OCI-M1 (cell line): ENCODE results near the gene OPHN1.
A peak's percentile ranks its signal among the peaks of the same experiment; 100 is the strongest.
"Not testable (repeated sequence)": the region's sequence is repeated elsewhere in the genome, so short reads cannot be mapped to it uniquely, and the experiment has no call there.

Experiments
- DNase-seq: peaks from one replicate; lab custom pipeline; 2025; lab: John Stamatoyannopoulos, UW

The OPHN1 gene

DNA sequence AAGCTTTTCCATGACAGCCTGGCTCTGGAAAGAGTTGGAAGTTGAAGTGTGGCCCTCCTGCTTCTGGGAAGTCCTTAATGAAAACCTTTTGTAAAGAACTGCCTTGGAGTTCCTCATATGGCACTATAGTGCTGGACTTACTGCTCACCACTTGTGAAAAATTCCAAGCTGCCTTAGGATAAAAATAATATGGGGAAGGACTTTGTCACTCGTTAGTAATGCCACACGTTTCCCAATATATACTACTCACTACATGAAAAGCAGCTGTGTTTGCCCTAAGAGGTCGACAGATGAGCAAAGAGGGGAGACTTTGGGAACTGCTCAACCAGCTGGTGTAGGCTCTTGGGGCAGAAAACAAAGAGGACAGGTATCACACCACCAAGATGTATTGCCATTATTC, 11.7 kb downstream of the OPHN1 start:
- DNase-seq, result no peak

DNA sequence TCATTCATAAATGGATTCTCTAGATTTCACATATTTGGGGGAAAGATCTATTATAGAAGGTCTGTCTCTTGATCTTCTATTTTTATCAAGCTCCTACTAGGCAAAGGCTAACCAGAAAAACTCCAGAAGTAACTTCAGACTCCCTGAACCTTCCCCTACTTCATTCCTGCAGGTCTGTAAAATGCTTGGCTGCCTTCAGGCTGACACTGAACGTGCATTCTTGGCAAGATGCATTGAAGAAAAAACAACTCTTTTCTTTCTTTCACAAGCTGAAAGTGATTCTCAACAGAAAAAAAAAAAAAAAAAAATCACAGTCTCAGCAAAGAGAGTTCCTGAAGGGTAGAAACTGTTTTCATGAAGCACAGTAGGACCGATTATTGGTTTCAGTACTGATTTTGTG, 12.7 kb downstream of the OPHN1 start:
- DNase-seq, result no peak

DNA sequence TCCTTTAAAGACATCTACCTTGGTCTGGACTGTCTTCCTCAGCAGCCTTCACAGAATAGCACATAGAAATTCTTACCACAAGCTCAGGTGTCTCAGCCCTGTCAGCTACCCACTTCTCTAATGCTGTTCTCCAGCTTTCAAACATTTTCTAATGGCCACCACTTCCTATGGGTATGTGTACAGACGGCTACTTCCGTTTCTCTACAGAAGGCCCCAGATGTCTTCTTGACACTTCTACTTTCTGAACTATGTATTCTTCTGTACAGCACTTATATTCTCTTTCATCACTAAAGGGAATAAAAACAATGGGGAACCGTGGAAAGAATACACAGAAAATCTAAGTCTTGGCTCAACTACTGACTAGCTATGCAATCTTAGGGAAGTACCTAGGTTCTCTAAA, 13.3 kb downstream of the OPHN1 start:
- DNase-seq, result no peak

DNA sequence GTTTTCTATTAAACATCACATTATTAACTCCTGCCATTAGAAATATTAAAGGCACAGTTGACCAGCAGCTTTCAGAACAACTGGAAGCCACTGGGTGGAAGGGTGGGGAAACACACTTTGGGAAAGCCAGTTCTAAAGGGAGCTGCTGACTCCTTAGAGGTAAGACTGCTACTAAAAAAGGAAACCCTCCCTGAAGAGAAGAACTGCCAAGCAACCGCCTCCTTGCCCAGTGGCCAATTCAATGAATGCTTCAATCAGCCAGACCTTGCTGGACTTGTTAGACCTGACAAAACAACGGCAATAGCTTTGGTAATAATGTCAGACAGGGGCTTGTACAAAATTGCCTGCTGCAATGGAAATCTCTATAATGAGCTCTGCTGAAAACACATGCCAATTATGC, 15.6 kb downstream of the OPHN1 start:
- no peak for DNase-seq

DNA sequence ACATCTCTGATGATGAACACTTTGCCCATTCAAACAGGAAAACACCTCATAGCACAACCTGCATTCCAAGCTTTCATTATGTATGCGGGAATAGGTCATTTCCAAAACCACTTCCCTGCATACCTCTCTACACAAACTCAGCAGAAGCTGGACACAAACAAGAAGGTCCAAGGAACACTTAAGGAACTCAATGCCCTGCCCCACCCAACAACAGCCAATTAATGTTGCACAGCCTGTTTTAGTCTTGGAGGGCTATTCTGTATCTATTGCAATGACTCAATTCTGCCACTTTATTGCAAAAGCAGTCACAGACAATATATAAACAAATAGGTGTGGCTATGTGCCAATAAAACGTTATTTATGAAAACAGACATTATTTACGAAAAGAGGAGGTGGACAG, 16.7 kb downstream of the OPHN1 start:
- DNase-seq, result no peak

DNA sequence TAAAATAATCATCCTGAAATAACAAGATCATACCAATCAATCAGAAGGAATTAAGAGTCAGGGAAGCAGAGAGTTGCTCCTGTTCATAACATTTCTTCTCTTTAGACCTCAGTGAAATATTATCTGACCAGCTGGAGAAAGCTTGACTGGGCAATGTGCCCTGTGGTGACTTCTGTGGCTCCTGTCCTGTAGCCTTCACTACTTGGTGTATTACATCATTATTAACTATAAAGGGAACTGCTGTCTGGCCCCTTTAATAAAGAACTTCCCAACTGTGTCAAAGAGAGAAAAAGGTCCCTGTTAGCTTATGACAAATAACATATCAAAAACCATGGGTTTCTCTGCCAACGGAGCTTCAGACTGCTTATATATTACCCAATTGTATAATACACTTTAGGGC, 18.0 kb downstream of the OPHN1 start:
- peak; percentile 66 for DNase-seq

DNA sequence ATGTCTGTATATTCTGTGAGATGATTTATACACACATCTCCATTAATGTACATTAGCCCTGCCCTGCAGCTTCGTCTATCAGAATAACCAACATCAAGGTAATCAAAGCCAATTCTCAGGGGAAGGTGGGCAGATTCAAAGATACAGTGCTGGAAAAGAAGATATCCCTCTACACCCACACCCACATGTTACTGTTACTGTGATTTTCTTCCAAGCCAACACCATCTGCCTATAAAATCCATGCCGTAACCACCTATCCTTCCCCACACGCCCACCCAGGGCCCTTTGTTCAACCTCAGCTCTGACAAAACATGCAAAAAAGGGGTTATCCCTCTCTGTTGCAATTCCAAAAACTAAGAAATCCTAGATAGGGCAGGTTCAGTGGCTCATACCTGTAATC, 20.0 kb downstream of the OPHN1 start:
- DNase-seq, result no peak

DNA sequence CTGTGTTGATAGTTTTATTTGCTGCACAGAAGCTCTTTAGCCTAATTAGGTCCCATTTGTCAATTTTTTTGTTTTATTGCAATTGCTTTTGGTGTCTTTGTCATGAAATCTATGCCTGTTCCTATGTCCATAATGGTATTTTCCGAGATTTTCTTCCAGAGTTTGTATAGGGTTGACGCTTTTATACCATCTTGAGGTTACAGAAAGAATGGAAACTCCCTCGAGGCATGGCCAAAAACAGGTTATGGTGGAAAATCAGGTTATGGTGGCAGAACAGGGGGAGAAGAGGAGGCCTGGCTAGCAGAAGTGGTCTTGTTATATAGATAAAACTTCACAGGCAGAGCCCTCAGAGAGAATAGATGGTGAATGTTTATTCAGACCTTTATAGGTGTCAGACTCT, 21.6 kb downstream of the OPHN1 start:
- no peak for DNase-seq

DNA sequence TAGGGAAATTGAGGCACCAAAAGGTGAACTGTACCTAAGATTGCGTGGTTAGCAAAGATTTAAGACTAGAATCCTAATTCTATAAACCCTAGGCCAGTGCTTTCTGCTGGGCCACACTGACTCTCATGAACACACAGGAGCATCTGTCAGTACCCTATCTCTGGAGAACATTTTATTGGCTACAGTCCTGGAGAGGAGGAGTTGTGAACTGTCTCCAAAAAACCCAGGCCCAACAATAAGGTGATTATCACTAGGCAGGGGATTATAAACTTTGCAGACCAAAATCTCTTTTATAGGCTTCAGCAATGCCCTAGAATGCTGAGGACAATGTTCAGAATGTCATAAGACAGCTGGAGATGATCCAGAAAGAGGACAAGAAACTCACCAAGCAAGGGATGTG, 24.1 kb downstream of the OPHN1 start:
- DNase-seq, result no peak

DNA sequence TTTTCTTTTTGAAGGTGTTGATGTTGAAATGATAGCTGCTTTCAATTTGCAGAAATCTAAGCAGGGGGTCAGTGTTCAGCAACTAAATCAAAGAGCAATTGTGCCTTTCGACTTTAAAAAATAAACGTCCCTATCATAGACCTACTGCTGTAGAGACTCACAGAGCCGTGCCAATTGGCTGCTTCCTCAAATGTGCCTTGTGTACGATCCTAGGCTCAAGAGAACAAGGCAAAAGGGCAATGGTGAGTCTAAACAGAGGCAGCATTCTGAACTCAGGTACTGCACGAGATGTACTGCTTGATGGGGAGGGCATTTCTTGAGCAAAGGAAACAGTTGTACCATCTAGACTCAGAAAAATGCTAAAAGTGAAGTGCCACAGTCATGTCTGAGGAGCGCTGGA, 29.8 kb downstream of the OPHN1 start:
- DNase-seq, result no peak

DNA sequence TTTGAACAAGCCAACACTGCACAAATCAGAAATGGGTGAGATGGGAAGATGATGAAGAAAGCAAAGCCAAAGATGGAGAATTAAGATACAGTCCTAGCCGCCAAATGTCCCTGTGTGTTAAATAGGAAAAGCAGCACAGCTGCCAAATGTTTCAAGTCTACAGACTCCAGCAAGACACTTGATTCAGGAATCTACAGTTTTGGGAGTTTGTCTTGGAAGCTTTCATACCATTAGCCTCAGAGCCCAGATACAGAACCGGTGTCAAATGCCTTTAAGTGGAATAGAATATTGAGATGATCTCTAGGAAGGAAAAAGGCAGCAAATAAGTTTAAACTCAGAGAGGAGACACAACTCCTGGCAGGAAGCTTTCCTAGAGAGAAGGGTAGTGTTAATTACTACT, 30.3 kb downstream of the OPHN1 start:
- DNase-seq, result no peak

DNA sequence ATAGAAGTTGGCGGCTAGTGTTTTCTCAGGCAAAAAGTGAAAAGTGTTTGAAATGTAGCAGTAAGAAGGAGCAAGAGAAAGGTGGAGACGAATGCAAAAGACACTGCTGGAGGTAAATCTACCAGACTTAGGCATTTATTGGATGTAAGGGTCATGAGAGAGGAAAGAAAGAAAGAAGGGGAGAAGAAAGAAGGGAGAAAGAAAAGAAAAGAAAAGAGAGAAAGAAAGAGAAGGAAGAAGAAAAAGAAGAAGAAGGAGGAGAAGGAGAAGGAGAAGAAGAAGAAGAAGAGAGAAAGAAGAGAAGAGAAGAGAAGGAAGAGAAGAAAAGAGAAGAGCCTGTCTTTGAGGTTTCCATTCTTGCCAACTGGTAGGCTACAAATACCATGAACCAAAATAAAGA, 31.2 kb downstream of the OPHN1 start:
- no peak for DNase-seq

DNA sequence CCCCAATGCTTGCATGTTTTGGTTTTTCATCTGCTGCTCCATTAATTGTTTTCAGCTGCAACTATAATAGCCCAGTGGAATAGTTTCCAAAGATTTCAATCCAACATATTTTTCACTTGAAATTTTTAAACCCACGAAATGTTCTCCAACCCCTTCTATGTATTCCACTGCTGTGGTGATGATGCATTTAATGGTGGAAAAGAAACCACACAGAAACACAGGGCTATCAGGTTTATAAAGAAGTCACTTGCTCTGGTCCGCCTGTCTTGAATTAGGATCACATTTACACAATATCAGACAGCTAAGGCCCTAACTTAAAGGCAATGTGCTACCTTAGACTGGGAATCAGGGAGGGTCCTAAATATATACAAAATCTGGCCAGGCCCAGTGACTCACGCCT, 35.0 kb downstream of the OPHN1 start:
- no peak for DNase-seq

DNA sequence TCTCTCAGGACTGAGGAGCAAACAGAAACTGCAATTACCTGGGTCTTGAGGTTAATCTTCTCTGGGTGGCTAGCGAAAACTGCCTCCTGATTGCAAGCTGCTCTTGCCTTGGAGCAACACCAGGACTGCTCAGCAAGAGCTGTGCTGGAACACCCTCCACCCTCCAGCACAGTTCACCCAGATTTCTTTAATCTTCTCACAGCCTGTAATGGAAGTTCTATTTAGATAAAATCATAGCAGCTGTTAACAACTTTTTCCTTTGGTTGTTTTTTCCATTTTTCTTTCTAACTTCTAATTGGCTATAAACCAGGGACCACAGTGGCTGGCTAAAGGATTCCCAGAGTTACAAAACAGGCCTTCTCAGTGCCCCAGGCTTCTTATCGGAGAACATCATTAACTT, 36.3 kb downstream of the OPHN1 start:
- DNase-seq, result no peak

DNA sequence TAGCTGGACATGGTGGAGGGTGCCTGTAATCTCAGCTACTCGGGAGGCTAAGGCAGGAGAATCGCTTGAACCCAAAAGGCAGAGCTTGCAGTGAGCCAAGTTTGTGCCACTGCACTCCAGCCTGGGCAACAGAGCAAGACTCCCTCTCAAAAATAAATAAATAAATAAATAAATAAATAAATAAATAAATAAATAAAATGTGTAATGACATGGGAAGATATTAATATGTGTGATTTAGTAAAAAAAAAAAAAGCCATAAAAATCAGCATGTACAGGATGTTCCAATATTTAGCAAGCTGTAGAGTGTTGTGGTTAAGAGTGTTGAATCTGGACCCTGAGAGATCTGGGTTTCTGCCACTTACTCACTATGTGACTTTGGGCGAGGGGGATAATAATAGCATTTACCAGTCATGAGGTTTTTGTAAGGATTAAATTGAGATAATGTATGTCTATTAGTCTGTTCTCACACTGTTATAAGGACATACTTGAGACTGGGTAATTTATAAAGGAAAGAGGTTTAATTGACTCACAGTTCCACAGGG, 43.8 kb downstream of the OPHN1 start:
- DNase-seq, result not testable (repeated sequence)

DNA sequence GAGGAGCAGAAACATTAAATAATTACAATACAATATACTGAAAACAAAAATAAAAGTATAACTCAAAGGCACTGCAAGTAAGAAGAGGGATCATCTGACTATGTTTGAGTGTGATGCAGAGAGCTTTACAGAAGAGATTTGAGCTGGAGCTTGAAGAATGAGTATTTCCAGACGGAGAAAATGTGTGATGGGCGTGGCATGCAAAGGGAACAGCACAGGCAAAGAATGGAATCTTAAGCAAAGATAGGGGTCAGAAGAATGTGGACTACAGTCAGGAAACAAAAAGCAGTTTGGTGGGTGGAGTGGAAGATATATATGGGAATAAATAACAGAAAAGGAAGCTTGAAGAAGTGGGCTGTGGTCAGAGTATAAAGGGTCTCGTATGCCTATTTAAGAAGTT, 45.5 kb downstream of the OPHN1 start:
- no peak for DNase-seq

DNA sequence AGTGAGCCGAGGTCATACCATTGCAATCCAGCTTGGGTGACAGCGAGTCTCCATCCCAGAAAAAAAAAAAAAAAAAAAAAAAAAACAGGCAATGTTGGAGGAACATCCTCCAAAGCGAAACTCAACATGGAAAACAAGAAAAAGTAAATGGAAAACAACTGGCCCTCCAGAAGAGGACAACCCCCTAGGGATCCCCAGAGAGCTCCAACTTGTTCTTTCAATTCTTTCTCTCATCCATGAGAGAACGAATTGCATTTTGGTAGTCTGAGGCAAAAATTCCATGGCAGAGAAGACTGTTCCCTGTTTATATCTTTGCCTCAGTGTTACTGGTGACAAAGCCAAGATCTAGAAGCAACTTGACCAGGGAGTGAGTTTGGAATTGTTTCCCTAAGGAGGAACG, 49.8 kb downstream of the OPHN1 start:
- no peak for DNase-seq

DNA sequence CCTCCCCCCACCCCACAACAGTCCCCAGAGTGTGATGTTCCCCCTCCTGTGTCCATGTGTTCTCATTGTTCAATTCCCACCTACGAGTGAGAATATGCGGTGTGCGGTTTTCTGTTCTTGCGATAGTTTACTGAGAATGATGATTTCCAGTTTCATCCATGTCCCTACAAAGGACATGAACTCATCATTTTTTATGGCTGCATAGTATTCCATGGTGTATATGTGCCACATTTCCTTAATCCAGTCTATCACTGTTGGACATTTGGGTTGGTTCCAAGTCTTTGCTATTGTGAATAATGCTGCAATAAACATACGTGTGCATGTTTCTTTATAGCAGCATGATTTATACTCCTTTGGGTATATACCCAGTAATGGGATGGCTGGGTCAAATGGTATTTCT, 55.7 kb downstream of the OPHN1 start:
- not testable (repeated sequence) for DNase-seq

DNA sequence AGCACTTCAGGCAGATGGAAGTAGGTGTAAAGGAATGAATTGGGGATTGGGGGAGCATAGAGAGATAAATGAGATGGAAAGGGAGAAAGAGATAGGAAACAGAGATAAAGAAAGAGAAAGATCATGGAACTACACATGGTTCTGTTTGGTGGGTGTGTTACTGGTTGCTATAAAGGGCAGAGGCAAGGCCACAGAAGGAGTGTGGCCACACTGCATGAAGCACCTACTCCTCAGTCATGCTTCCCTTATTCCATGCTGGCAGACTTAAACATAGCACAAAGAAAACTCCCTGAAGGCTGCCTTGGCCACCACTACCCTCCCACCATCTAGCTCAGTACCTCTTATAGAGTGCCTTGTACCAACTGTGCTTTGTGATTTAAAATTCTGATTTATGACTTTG, 56.9 kb downstream of the OPHN1 start:
- DNase-seq, result peak; percentile 17

DNA sequence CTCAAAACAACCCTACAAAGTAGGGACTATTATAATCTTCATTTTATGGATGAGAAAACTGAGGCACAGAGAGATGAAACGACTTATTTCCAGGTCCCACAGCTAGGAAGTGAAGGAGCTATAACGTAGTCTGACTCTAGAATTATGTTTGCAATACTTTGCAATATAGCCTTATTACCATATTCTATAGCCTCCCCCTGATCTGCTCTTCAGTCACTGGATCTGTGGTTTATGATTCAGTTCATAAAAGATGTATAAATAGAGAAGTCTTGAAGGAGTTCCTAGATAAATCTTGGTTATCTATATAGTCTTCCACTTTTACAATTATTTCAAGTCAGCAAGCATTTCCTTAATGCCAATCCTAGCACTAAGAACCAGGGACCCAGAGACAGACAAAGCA, 57.5 kb downstream of the OPHN1 start:
- DNase-seq, result peak; percentile 45

DNA sequence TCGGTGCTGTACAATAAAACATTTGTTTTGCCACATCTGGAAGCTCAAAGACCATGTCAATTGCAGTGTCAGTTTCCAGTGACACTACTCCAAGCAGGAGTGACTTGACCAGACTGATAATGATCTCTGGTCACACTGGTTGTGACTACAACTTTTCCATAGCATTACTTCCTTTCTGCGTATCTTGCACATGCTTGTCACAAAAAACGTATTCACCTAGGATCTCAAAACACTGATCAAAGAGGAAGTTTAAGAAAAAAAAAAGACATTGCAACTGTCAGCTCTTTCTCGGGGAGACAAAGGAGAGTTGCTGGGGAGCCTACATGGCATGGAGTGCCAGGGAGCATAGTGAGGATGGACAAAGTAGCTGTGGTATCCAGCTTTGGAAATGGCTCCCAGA, 60.6 kb downstream of the OPHN1 start:
- peak; percentile 55 for DNase-seq

DNA sequence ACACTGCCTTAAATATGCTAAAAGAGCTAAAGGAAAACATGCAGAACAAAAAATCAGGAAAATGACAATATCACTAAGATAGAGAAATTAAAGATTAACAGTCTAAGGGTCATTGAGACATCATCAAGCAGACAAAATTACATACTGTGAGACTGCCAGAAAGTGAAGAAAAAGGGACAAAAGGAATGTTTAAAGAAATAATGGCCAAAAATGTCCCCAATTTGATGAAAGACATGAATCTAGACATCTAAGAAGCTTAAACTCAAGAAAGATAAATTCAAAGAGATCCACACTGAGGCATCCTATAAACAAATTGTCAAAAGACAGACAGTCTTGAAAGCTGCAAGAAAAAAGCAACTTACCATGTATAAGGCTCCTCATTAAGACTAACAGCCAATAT, 63.7 kb downstream of the OPHN1 start:
- no peak for DNase-seq

DNA sequence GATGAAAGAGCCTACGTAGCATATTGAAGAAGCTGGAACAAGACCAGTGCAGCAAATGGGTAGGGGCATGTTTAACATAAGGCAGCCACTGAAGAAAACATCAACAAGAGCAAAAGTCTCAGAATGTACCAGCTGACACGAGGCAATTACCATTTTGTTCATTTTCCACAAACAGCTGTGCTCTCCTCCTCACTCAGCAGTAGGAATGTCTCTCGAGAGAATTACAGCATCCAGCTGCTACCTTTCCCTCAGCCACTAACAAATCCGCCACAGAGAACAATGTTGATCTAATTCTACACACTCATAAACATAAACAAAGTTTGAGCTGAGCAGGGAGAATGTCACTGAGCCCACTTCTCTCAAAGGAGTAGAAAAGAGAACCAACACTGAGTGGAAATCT, 68.0 kb downstream of the OPHN1 start:
- no peak for DNase-seq

DNA sequence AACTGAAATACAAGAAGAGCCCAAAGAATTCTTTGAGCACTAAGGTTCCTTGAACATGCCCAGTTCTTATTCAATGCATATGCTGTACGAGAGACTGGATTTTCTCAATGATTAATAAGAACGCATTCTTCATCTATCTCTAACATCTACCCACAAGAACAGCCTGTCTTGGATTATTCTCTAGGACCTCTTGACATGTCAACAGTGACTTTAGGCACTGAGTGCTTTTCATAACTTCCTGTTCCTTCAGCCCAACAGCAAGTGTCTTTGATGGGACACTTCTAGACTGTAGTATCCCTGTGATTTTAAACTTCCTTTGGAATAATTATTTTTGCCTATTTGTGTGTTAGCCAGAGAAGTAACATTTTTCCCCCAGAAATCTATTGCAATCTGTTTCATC, 69.3 kb downstream of the OPHN1 start:
- no peak for DNase-seq

DNA sequence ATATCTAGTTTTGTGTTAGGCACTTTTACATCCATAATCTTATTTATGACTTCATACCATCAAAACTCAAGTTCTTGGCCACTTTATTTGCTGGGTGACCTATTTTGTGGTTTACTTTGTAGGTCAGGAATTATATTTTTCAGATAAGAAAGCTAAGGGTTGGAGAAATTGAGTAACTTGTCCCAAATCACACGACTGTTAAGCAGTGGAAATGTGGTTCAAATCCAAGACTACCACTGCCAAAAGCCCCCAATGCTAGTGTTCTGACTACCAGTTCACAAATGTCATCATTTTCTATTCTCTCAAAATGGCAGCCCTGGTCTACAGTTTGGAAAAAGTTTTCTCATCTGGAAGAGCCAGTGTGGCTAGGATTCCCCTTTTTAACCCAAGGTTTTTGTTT, 74.6 kb downstream of the OPHN1 start:
- no peak for DNase-seq
